HG03520 (cell line): ENCODE measurements around the gene RAB7A.
A peak's percentile ranks its signal among the peaks of the same experiment; 100 is the strongest.

Experiments
- ATAC-seq: cut with Tn5 transposase; IDR thresholded peaks from one replicate; pipeline ENCODE4 v1.9.1; 2021; ENCODE audit warnings: mild to moderate bottlenecking, moderate library complexity; ENCODE audit not compliant: unreplicated experiment

Gene RAB7A

GRCh38 chr3:128726023-128727016 is at the start of gene RAB7A:
RAB7A (plus strand) TSS chr3:128726183; CDS start chr3:128795368, 69,185 bp downstream.
- peak; percentile 86 for ATAC-seq

DNA sequence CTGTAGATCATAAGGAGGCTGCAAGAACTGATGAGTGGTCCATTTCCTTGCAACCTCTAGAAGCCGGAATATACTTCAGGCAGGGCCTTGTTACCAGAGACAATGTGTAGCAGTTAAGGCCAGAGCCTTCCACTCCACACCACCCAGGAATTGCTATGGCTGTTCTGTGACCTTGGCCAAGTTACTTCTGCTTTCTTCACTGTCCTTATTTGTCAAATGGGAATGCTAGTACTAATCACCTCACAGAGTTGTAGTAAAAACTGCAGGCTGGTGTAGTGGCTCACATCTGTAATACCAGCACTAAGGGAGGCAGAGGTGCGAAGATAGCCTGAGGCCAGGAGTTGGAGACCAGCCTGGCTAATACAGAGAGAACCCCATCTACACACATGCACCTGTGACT is 46.6 kb upstream of the RAB7A start:
- no peak for ATAC-seq

- ATAC-seq, result peak; percentile 95
Measured at GRCh38 chr3:128680603-128681368, 45.2 kb upstream of the RAB7A start.

GRCh38 chr3:128681369-128681829 is 44.6 kb upstream of the RAB7A start:
- no peak for ATAC-seq

- no peak for ATAC-seq
Measured at GRCh38 chr3:128683957-128684356, 42.0 kb upstream of the RAB7A start.

DNA sequence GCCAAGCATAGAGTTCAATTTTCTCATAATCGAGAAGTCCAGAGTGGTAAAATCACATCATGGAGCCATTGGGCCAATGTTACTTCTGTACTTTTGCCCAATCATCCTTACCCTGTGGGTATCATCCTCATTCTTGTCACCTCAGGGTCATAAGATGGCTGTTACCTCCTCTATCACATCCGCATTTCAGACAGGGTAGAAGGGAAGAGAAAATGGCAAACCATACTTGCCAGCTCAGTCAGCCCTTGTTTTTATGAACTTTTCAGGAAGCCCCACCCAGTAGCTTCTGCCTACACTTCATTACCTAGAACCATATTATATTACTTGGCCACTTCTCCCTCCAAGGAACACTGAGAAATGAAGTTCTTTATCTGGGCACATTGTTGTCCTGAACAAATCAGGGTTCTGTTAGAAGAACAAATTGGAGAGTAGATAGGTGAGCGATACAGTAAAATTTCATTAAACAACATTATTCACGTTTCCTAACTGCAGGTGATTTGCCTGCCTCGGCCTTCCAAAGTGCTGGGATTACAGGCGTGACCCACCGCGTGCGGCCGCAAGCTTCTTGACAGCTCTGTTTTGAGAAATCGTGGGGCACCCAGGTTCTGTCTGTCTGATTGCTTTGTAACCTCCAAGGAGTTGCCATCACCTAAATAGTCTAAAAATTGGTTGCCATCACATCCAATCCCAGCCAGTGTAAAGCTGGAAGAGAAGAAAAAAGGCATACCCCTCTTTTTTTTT is 40.8 kb upstream of the RAB7A start:
- ATAC-seq, result no peak

- no peak for ATAC-seq
Measured at GRCh38 chr3:128686465-128686864, 39.5 kb upstream of the RAB7A start.

DNA sequence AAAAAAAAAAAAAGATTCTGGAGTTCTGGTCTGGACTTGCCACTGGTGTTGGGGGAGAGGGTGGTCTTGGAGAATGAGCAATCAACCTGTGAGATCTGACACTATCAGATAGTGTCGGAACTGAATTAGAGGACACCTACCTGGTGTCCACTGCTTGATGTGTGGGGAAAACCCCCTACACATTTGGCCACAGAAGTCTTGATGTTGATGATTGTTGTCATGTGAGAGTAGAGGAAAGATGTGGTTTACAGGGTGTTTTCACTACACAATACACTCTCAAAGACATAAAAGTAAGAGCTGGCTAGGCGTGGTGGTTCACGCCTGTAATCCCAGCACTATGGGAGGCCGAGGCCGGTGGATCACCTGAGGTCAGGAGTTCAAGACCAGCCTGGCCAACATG is 36.9 kb upstream of the RAB7A start:
- no peak for ATAC-seq

DNA sequence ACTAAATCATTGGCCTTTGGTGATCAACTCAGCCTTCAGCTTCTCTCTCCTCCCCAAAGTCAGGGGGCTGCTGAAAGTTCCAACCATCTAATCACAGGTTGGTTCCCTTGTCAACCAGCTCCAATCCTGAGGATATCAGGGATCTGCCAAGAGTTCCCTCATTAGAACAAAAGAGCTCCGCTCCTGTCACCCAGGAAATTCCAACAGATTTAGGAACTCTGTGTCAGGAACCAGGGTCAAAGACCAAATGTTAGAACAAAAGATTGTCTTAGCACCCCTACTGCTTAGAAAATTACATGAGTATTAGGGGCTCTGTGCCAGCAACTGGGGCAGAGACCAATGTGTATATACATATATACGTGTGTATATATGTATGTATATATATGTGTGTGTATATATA is 32.3 kb upstream of the RAB7A start:
- no peak for ATAC-seq

- ATAC-seq, result no peak
Measured at GRCh38 chr3:128697341-128697740, 28.6 kb upstream of the RAB7A start.

- no peak for ATAC-seq
Measured at GRCh38 chr3:128698211-128699047, 27.6 kb upstream of the RAB7A start.

DNA sequence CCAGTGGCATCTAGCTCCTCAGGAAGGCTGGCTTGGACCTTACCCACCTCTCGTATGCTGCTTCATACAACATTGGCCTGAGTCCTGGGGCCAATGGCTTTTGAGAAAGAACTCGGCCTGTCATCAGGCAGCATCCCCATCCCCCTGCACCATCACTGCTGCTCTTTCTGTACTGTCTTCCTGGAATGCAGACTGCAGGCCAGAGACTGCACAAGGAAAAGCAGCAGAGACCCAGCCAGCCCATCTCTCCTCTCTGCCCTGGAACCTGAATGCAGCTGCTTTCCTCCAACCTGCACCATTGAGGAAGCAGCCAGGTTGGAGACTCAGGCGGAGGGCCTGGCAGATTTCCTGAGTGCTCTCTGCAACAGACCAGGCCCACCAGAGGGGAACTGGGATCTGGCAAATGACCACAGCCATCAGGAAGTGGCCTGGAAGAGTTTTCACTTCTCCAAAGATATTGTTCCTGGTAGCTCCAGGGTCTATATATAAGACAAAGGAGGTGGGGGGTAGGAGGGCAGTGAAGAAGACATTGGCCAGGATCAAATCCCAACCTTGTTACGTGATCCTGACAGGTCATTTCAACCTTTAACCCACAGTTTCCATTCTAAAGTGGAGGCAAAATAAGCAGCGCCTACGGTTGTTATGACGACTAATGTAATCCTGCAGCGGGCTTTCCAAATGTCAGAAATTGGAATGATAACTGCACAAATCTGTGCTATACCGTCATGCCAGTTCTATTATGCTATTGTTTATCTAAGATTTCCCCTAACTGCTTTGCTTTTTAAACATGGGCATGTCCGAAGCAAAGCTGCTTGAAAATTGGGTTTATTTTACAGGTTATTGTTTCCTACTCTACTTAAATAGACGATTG is 24.4 kb upstream of the RAB7A start:
- no peak for ATAC-seq

DNA sequence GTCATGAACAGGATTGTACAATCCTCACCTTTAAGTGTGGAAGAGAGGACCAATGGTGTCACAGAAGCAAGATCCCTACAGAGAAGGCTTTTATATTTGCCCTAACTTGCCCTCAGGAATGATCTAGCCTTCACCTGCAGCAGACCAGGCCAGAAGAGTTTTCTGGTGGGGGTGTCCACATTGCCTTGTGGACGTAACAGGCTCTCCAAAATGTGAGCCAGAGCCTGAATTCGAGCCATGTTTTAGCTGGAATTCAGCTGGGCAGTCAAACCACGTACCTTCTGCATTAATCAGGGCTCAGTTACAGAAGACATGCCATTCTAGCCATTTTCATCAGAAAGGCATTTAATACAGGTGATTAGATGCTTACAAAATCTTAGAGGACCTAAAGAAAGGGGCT is 23.6 kb upstream of the RAB7A start:
- ATAC-seq, result no peak

GRCh38 chr3:128703561-128703960 is 22.4 kb upstream of the RAB7A start:
- ATAC-seq, result no peak

- no peak for ATAC-seq
Measured at GRCh38 chr3:128706086-128706615, 19.8 kb upstream of the RAB7A start.

- ATAC-seq, result no peak
Measured at GRCh38 chr3:128707928-128708494, 18.0 kb upstream of the RAB7A start.

- no peak for ATAC-seq
Measured at GRCh38 chr3:128709038-128709437, 16.9 kb upstream of the RAB7A start.

- no peak for ATAC-seq
Measured at GRCh38 chr3:128709506-128710210, 16.3 kb upstream of the RAB7A start.
